HL-60/S4 (cell line): ENCODE measurements around the gene CNTNAP2.
"Not testable (repeated sequence)": the region's sequence is repeated elsewhere in the genome, so short reads cannot be mapped to it uniquely, and the experiment has no call there.

Source experiments
- in situ Hi-C: fragments of 300-500 bp; cut with MboI; formaldehyde crosslinking; loops from 2 replicates; pipeline ENCODE4 v1.14.3; 2022; ENCODE audit warnings: low sequenced_read_pairs

CNTNAP2 gene

GRCh38 chr7:147586110-147586509 lies 1469.5 kb downstream of the CNTNAP2 start:
- in situ Hi-C loops: no loop called here

- in situ Hi-C loops: no loop called here
Measured at GRCh38 chr7:147586526-147586925, 1469.9 kb downstream of the CNTNAP2 start.

GRCh38 chr7:147593271-147594057 lies 1476.9 kb downstream of the CNTNAP2 start:
- in situ Hi-C loops: no loop called here

GRCh38 chr7:147595042-147595441 lies 1478.4 kb downstream of the CNTNAP2 start:
- in situ Hi-C loops: no loop called here

- in situ Hi-C loops: not testable (repeated sequence)
Measured at GRCh38 chr7:147598687-147599086, 1482.1 kb downstream of the CNTNAP2 start.

GRCh38 chr7:147605323-147605722 lies 1488.7 kb downstream of the CNTNAP2 start:
- in situ Hi-C loops: no loop called here

GRCh38 chr7:147607157-147607800 lies 1490.7 kb downstream of the CNTNAP2 start:
- in situ Hi-C loops: no loop called here

- in situ Hi-C loops: no loop called here
Measured at GRCh38 chr7:147611431-147611830, 1494.8 kb downstream of the CNTNAP2 start.

- in situ Hi-C loops: no loop called here
Measured at GRCh38 chr7:147635288-147635687, 1518.7 kb downstream of the CNTNAP2 start.

- in situ Hi-C loops: no loop called here
Measured at GRCh38 chr7:147636553-147636952, 1520.0 kb downstream of the CNTNAP2 start.

- in situ Hi-C loops: no loop called here
Measured at GRCh38 chr7:147638566-147638965, 1522.0 kb downstream of the CNTNAP2 start.

- in situ Hi-C loops: no loop called here
Measured at GRCh38 chr7:147639037-147639436, 1522.4 kb downstream of the CNTNAP2 start.

GRCh38 chr7:147639751-147640150 lies 1523.2 kb downstream of the CNTNAP2 start:
- in situ Hi-C loops: no loop called here

- in situ Hi-C loops: no loop called here
Measured at GRCh38 chr7:147640821-147641220, 1524.2 kb downstream of the CNTNAP2 start.

GRCh38 chr7:147646568-147646967 lies 1530.0 kb downstream of the CNTNAP2 start:
- in situ Hi-C loops: no loop called here

GRCh38 chr7:147650991-147651390 lies 1534.4 kb downstream of the CNTNAP2 start:
- in situ Hi-C loops: no loop called here

GRCh38 chr7:147651601-147652000 lies 1535.0 kb downstream of the CNTNAP2 start:
- in situ Hi-C loops: no loop called here

- in situ Hi-C loops: no loop called here
Measured at GRCh38 chr7:147653456-147653855, 1536.9 kb downstream of the CNTNAP2 start.

GRCh38 chr7:147658392-147658967 lies 1541.9 kb downstream of the CNTNAP2 start:
- in situ Hi-C loops: no loop called here

GRCh38 chr7:147659036-147659995 lies 1542.7 kb downstream of the CNTNAP2 start:
- in situ Hi-C loops: no loop called here

GRCh38 chr7:147664541-147664940 lies 1547.9 kb downstream of the CNTNAP2 start:
- in situ Hi-C loops: no loop called here
